ENCODE data around the gene CPVL. TPM values are rescaled to one million over a fixed set of nuclear protein-coding genes. Genes with fewer than 3 reads are reported as not detected.

The CPVL gene
- polyA plus RNA-seq, 3 donors from 2014 or later = 4.3 to 60.4 (median 35.4) TPM

- Mint-ChIP-seq H3K4me1 (peaks cover 16 to 23% of the 10 kb centered on the region in 2 donors), H3K27me3 (ENCODE audit: low read depth in 3 of 3) (peaks cover 0 to under 1% (median 0%) of the 10 kb centered on the region in 3 donors), H3K9me3 (peaks cover 3 to 26% (median 14%) of the 10 kb centered on the region in 6 donors), H3K36me3 (peaks cover 3 to 9% (median 4%) of the 10 kb centered on the region in 3 donors), H3K27ac (no peak overlapping the region), H3K4me3 (no peak overlapping the region)
- DNase-seq = no peak
Measured at GRCh38 chr7:29030781-29031275, 115.5 kb downstream of the CPVL start.

- Mint-ChIP-seq H3K9me3 (peaks cover 10 to 41% (median 29%) of the 10 kb centered on the region in 6 donors), H3K4me1 (no peaks in the 10 kb centered on the region), H3K27me3 (ENCODE audit: low read depth in 3 of 3) (peaks cover 0 to 3% (median 3%) of the 10 kb centered on the region in 3 donors), H3K27ac (no peak overlapping the region), H3K36me3 (peaks cover 3 to 23% (median 14%) of the 10 kb centered on the region in 3 donors), H3K4me3 (no peak overlapping the region)
- no peak for DNase-seq
Measured at GRCh38 chr7:29022291-29022988, 123.9 kb downstream of the CPVL start.

GRCh38 chr7:29019896-29020295 is 126.4 kb downstream of the CPVL start:
- DNase-seq = no peak
- H3K4me1 Mint-ChIP-seq = no peaks in the 10 kb centered on the region
- H3K36me3 Mint-ChIP-seq = peaks cover 0 to 13% (median 11%) of the 10 kb centered on the region in 3 donors
- H3K4me3 Mint-ChIP-seq = no peak overlapping the region
- H3K9me3 Mint-ChIP-seq = peaks cover 2 to 16% (median 12%) of the 10 kb centered on the region in 6 donors
- peaks cover 3 to 4% (median 3%) of the 10 kb centered on the region in 3 donors for H3K27me3 Mint-ChIP-seq (ENCODE audit: low read depth in 3 of 3)
- H3K27ac Mint-ChIP-seq = no peak overlapping the region

- Mint-ChIP-seq H3K27ac (peak overlapping the region in 1 of 6 donors; percentile 25), H3K27me3 (ENCODE audit: low read depth in 3 of 3) (peaks cover 0 to 4% (median 3%) of the 10 kb centered on the region in 3 donors), H3K9me3 (peaks cover 0 to 10% (median 8%) of the 10 kb centered on the region in 6 donors), H3K36me3 (peaks cover 0 to 8% (median 6%) of the 10 kb centered on the region in 3 donors), H3K4me3 (no peak overlapping the region), H3K4me1 (no peaks in the 10 kb centered on the region)
- no peak for DNase-seq
Measured at GRCh38 chr7:29019387-29019786, 127.0 kb downstream of the CPVL start.

- Mint-ChIP-seq H3K27ac (no peak overlapping the region), H3K4me1 (no peaks in the 10 kb centered on the region), H3K9me3 (peaks cover 0 to 2% (median 0%) of the 10 kb centered on the region in 6 donors)
Measured at GRCh38 chr7:29017713-29018112, 128.6 kb downstream of the CPVL start.

GRCh38 chr7:29014725-29015124 is 131.6 kb downstream of the CPVL start:
- Mint-ChIP-seq H3K4me3 (no peak overlapping the region), H3K27me3 (ENCODE audit: low read depth in 3 of 3) (peaks cover 0 to 4% (median 0%) of the 10 kb centered on the region in 3 donors), H3K4me1 (no peaks in the 10 kb centered on the region), H3K36me3 (peaks cover 0 to 3% (median 0%) of the 10 kb centered on the region in 3 donors), H3K27ac (no peak overlapping the region), H3K9me3 (no peaks in the 10 kb centered on the region)
- no peak for DNase-seq

More at GRCh38 chr7:29017713-29018112, 128.6 kb downstream of the CPVL start:
- Mint-ChIP-seq H3K27me3 (ENCODE audit: low read depth in 3 of 3) (peaks cover 0 to 4% (median 3%) of the 10 kb centered on the region in 3 donors), H3K36me3 (peaks cover 0 to 3% (median 0%) of the 10 kb centered on the region in 3 donors), H3K4me3 (no peak overlapping the region)
- no peak for DNase-seq

GRCh38 chr7:29013931-29014330 is 132.4 kb downstream of the CPVL start:
- Mint-ChIP-seq H3K4me3 (no peak overlapping the region), H3K36me3 (peaks cover 0 to 3% (median 0%) of the 10 kb centered on the region in 3 donors), H3K27me3 (ENCODE audit: low read depth in 3 of 3) (peaks cover 0 to 4% (median 0%) of the 10 kb centered on the region in 3 donors), H3K4me1 (no peaks in the 10 kb centered on the region), H3K9me3 (no peaks in the 10 kb centered on the region), H3K27ac (no peak overlapping the region)
- DNase-seq = no peak

- no peak for DNase-seq
- peaks cover 0 to 4% (median 0%) of the 10 kb centered on the region in 3 donors for H3K27me3 Mint-ChIP-seq (ENCODE audit: low read depth in 3 of 3)
- H3K4me1 Mint-ChIP-seq = no peaks in the 10 kb centered on the region
- H3K9me3 Mint-ChIP-seq = no peaks in the 10 kb centered on the region
- H3K4me3 Mint-ChIP-seq = no peak overlapping the region
- no peak overlapping the region for H3K27ac Mint-ChIP-seq
- H3K36me3 Mint-ChIP-seq = peaks cover 0 to 3% (median 0%) of the 10 kb centered on the region in 3 donors
Measured at GRCh38 chr7:29013082-29013695, 133.1 kb downstream of the CPVL start.

- Mint-ChIP-seq H3K4me1 (no peaks in the 10 kb centered on the region), H3K9me3 (no peaks in the 10 kb centered on the region), H3K4me3 (no peak overlapping the region), H3K27me3 (ENCODE audit: low read depth in 3 of 3) (peaks cover 0 to 2% (median 0%) of the 10 kb centered on the region in 3 donors), H3K36me3 (no peaks in the 10 kb centered on the region), H3K27ac (no peak overlapping the region)
- DNase-seq = no peak
Measured at GRCh38 chr7:29009947-29010346, 136.4 kb downstream of the CPVL start.

GRCh38 chr7:29008590-29008989 is 137.7 kb downstream of the CPVL start:
- no peak overlapping the region for H3K4me3 Mint-ChIP-seq
- no peak for DNase-seq
- H3K9me3 Mint-ChIP-seq = no peaks in the 10 kb centered on the region
- no peak overlapping the region for H3K27ac Mint-ChIP-seq
- H3K27me3 Mint-ChIP-seq (ENCODE audit: low read depth in 3 of 3) = peaks cover 0 to 2% (median 0%) of the 10 kb centered on the region in 3 donors
- no peaks in the 10 kb centered on the region for H3K36me3 Mint-ChIP-seq
- H3K4me1 Mint-ChIP-seq = no peaks in the 10 kb centered on the region

- Mint-ChIP-seq H3K36me3 (no peaks in the 10 kb centered on the region), H3K9me3 (no peaks in the 10 kb centered on the region), H3K27ac (no peak overlapping the region), H3K4me1 (no peaks in the 10 kb centered on the region), H3K4me3 (no peak overlapping the region), H3K27me3 (ENCODE audit: low read depth in 3 of 3) (peaks cover 0 to 2% (median 0%) of the 10 kb centered on the region in 3 donors)
- no peak for DNase-seq
Measured at GRCh38 chr7:29007127-29007526, 139.2 kb downstream of the CPVL start.

GRCh38 chr7:29005829-29006228 is 140.5 kb downstream of the CPVL start:
- Mint-ChIP-seq H3K4me3 (no peak overlapping the region), H3K36me3 (no peaks in the 10 kb centered on the region), H3K4me1 (no peaks in the 10 kb centered on the region), H3K27ac (no peak overlapping the region), H3K27me3 (ENCODE audit: low read depth in 3 of 3) (peaks cover 0 to 2% (median under 1%) of the 10 kb centered on the region in 3 donors), H3K9me3 (no peaks in the 10 kb centered on the region)
- no peak for DNase-seq

GRCh38 chr7:29005406-29005805 is 140.9 kb downstream of the CPVL start:
- Mint-ChIP-seq H3K27ac (no peak overlapping the region), H3K27me3 (ENCODE audit: low read depth in 3 of 3) (peaks cover 0 to 4% (median 2%) of the 10 kb centered on the region in 3 donors), H3K4me1 (no peaks in the 10 kb centered on the region), H3K4me3 (no peak overlapping the region), H3K36me3 (no peaks in the 10 kb centered on the region), H3K9me3 (no peaks in the 10 kb centered on the region)
- DNase-seq = no peak

GRCh38 chr7:29003703-29004102 is 142.6 kb downstream of the CPVL start:
- H3K4me3 Mint-ChIP-seq = no peak overlapping the region
- H3K27me3 Mint-ChIP-seq (ENCODE audit: low read depth in 3 of 3) = peaks cover 0 to 8% (median 6%) of the 10 kb centered on the region in 3 donors
- no peaks in the 10 kb centered on the region for H3K4me1 Mint-ChIP-seq
- no peaks in the 10 kb centered on the region for H3K36me3 Mint-ChIP-seq
- no peak overlapping the region for H3K27ac Mint-ChIP-seq
- no peaks in the 10 kb centered on the region for H3K9me3 Mint-ChIP-seq
- DNase-seq = no peak
